MV-4-11 (cell line): ENCODE data around the gene DPP6.
"Not testable (repeated sequence)": the region's sequence is repeated elsewhere in the genome, so short reads cannot be mapped to it uniquely, and the experiment has no call there.

Experiments used
- DNase-seq: peaks from one replicate; lab custom pipeline; 2025; lab: John Stamatoyannopoulos, UW

DPP6 gene

DNA sequence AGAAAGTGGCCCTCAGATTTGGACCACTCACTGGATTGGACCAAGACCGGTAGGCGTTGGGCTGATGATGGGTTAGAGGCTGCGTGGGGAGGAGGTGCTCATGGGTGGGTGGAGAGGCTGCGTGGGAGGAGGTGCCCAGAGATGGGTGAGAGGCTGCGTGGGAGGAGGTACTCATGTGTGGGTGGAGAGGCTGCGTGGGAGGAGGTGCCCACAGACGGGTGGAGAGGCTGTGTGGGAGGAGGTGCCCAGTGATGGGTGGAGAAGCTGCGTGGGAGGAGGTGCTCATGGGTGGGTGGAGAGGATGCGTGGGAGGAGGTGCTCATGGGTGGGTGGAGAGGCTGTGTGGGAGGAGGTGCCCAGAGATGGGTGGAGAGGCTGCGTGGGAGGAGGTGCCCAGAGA lies 604.4 kb downstream of the DPP6 start:
- DNase-seq, result no peak

DNA sequence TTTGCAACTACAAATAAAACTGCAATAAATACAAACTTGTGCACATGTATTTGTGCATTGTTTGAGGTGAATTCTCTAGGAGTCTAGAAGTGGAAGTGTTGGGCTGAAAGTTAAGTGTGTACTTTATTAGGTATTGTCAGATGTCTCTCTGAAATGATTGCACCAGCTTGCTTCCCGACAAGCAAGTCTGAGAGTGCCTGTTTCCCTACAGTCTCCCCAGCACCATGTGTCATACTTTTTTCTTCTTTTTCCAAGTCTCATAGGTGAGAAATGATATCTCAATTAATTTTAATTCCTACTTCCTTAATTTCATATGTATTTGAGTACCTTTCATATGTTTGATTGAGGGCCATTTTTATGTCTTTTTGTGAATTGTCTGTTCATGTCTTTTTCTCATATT lies 614.6 kb downstream of the DPP6 start:
- DNase-seq, result no peak

DNA sequence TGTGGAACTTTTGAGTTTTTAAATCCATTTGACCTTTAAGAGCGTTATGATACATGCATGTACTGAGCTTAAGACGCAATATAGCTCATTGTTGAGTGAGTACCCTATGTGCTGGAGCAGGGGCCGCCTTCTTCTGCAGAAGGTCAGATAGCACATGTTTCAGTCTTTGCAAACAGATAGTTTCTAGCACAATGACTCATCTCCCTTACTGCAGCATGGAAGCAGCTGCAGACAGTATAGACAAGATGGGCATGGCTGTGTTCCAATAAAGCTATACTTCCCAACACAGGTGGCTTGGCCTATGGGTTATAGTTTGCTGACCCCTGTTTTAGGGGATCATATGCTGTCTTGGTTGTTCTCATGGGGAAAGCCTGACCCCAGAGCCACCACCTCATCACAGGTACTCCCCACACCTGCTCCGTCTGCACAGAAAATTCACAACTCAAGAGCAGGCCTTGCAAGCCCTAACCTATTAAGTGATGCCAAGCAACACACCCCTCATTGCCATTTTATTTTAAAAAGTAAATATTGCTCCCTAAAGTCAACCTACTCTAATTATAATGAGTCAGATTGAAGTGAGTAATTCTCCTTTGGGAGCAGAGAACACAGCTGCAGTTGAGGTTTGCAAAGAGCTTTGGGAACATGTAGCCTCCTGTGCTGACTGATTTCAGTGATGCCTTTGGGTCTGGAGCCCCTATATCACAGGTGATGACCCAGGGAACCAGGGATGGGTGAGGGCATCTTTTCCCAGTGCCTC lies 620.6 kb downstream of the DPP6 start:
- DNase-seq, result no peak

DNA sequence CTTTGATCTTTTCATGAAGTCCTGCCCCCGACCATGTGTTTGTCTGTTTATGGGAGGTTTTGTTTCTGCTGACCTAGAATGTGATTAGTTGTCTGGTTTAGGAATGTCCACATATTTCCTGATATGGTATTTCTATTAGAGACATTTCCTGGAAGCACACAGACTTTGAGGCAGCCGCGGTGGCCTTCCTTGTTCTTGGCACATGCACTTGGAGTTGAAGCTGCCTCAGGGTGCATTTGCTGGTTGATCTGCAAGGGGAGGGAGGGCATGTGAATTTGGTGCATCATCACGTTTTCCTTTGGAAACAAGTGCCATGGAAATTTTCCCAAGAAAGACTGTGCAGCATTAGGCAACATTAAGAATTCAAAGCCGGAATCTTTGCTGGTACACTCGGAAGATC lies 622.0 kb downstream of the DPP6 start:
- DNase-seq, result no peak

DNA sequence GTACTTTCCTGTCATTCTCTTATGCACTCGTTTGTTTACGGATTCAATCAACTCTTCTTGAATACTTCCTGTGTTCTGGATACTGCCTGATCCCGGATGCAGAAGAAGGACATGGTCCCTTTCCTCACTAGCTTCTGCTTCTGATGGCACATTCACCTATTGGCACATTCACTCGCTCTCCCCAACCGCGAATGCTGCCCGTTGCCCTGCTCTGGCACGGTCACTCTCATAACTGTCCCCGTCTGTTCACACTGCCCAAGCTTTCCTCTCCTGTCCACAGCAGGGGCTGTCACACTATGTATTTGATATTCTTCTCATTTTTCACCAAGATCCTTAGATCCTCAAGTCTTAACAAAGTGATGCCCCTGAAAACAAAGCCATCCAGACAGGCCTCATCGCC lies 623.4 kb downstream of the DPP6 start:
- no peak for DNase-seq

DNA sequence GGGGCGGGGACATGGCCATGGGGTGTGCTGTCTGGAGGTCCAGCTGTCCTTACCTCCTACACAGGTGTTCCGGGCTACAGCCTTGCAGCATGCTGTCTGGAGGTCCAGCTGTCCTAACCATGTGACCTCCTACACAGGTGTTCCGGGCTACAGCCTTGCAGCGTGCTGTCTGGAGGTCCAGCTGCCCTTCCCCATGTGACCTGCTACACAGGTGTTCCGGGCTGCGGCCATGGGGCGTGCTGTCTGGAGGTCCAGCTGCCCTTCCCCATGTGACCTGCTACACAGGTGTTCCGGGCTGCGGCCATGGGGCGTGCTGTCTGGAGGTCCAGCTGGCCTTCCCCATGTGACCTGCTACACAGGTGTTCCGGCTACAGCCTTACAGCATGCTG lies 623.8 kb downstream of the DPP6 start:
- not testable (repeated sequence) for DNase-seq

DNA sequence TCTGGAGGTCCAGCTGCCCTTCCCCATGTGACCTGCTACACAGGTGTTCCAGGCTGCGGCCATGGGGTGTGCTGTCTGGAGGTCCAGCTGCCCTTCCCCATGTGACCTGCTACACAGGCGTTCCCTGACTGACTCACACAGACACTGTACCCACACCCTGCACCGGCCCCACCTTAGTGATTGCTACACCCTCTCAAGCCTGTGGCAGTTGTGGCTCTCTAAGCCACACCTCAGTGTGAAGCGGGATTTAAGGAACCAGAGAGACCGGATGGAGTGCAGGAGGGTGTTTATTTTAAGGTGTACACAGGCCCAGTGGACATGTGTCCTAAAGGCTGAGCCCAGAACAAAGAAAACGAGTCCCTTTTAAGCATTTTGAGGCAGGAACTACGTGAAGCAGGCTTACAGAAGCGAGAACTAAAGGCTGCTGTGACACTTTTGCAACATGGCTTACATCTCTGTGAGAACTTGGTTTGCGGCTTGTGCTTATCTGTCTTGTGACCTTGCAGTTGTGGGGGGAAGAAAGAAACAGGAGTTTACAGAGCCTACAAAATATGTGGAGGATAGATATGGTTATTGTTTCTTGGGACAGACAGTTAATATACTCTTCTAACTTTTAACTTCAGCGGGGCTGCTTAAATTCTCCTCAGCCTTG lies 624.4 kb downstream of the DPP6 start:
- DNase-seq, result no peak

DNA sequence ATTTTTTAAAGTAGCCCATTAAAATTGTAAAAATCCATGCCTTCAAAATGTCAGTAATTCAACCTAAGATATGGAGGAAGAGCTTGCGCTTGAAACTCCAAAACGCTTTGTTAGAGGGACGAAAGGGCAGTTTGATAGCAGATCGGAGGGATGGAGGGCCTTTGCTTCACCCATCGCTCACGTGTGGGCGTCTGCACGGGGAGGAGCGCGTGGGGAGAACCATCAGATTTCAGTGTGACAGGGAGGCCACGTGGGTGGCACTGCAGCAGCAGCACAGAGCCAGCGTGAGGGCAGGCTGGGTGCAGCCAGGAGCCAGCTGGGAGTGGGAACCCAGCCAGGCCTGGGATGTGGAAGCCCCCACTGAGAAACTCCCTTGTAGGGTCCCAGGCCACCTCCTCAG lies 625.3 kb downstream of the DPP6 start:
- DNase-seq, result no peak

DNA sequence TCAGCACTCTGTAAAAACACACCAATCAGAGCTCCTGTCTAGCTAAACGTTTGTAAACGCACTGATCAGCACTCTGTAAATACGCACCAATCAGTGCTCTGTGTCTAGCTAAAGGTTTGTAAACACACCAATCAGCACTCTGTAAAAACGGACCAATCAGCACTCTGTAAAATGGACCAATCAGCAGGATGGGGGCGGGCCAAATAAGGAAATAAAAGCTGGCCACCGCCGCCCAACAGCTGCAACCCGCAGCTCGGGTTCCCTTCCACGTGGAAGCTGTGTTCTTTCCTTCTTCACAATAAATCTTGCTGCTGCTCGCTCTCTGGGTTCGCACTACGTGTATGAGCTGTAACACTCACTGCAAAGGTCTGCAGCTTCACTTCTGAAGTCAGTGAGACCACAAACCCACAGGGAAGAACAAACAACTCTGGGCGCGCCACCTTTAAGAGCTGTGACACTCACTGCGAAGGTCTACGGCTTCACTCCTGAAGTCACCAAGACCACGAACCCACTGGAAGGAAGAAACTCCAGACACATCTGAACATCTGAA lies 625.9 kb downstream of the DPP6 start:
- not testable (repeated sequence) for DNase-seq

DNA sequence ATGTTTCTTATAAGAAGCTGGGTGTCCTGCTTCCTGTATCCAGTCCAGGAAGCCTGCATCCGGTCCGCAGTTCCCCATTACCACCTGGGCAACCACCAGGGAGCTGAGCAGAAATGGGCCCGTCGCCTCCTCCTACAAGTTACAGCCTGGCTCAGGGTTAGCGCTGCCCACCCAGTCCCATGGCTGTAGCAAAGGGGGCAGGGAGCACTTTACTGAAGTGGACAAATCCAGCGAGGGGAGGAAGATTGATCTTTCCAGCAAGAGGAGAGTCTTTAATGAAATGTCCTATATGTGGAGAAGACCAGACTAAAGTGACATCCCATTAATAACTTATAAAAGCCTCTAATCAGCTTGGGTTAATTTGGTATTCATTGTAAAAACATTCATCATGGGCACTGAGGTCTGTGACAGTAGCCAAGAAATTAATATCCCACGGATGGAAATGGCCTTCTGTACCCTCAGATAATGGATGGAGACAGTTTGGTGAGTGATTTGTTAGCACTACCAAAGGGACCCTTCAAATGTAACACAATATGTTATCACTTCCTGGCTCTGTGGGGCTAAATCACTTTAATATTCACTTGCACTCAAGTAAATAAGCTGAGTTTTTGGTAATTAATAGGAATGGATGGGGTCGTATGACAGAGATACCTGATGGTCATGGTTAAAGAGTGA lies 627.3 kb downstream of the DPP6 start:
- no peak for DNase-seq

DNA sequence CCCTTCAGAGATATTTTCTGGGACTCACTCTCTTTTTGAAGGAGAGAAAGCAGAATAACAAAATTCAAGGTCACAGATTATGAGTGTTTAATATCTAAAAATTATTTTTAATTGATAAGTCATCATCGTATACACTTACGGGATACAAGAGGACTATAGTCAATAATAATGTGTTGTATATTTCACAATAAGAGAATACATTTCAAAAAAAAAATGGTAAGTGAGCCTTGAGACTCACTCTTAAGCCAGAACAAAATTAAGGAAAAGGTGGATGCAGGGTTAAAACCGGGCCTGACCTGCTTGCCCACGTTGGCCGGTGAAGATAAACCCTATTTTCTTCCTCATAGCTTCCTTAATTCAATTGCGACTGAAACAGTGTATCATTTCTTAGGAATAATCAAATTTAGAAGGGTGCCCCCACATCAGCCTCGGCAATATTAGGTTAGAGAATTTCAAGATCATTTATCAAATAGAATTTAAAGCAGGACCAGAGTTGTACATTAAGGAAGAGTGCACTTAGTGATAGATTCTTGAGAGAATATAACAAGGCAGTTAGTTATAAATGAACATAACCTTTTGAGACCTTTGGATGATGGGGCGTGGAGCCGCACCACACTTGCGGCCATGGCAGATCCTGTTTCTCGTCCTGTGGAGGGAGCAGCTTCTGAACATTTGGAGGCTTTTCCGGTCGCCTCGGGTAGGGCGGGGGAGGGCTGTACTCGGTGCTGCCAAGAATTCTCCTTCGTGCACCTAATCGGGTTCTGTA lies 628.9 kb downstream of the DPP6 start:
- no peak for DNase-seq

DNA sequence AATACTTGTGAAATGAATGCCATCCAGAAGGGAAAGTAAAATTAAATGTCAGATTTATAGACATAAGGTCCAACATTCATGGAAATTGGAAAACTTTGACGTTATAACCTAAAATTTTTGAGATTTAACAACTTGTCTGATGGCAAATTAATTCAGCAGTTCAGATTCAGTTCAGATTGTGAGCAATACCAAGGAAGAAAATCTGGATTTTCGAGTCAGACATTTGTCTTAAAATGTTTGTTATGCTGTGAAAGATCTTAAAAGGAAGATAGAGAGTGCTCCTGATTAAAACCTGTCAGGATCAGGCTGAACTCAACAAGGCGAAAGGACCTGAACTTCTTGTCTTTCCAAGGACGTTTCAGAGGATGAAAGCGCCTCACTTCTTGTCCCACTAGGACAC lies 629.8 kb downstream of the DPP6 start:
- no peak for DNase-seq

DNA sequence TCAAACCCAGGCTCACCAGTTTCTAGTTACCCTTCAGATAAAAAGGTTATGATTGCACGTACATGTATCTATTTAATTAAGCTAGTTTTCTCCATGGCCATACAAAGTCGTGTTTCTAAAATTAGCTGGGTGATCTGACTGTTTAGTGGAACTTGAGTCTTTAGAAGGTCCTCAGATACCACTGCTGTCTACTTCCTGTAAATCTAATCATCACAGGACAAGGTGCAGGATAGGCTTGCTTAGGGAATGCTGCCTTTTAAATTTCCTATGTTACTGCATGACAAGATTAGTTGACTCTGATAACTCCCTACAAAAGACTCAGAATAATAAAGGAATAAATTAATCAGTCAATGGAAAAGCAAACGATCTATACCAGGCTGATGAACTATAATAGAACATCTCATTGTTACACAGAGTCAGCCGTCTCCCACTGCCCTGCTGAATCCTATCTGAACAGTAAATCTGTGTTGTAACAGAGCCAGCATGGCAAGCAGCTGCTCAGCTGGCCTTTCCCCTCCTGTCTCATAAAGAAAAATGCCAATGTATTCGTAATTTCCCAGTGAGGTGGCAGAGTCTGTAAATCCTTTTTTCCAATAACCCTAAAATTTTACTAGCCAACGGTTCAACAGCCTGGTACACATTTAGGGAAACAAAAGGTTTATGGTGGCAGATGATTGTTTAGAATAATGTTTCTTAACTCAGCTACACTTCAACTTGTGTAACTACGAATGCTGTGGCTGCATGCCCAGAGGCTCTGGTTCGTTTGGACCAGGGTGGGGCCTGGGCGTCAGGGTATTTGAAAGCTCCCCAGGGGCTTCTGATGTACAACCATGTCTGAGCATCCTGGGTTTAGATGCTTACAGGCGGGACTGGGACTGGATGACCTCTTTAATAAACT lies 632.7 kb downstream of the DPP6 start:
- DNase-seq, result no peak

DNA sequence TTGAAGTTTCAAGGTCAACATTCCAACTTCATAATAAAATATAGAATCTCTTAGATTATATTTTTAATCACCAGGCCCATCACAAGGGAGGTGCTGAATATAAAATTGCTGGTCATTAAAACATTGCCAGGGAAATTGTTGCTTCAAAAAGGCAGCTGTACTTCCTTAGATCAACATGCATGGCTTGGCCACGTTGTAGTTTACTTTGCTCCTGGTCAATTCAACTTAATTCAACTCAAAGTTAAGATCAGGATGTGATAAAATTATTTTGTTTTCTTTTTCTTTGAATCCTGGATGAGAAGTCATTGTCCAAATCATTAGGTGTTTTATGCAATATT lies 633.3 kb downstream of the DPP6 start:
- DNase-seq, result no peak

DNA sequence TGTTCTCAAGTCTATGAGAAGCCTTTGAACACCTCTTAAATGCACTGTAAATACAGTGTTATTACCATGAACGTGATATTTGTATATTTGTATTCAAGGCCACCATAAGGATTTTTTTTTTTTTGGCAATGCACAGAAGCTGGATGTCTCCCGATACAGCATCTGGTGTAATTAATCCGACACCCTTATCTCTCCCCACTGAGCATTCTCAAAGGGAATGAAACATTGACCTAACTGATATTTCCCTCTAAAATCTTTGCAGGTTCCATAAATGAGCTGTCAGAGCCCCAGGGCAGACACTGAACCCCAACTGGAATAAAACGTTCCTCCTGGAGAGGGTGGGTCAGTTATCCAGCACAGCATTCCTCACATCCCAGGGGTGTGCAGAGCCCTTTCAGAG lies 634.1 kb downstream of the DPP6 start:
- no peak for DNase-seq

DNA sequence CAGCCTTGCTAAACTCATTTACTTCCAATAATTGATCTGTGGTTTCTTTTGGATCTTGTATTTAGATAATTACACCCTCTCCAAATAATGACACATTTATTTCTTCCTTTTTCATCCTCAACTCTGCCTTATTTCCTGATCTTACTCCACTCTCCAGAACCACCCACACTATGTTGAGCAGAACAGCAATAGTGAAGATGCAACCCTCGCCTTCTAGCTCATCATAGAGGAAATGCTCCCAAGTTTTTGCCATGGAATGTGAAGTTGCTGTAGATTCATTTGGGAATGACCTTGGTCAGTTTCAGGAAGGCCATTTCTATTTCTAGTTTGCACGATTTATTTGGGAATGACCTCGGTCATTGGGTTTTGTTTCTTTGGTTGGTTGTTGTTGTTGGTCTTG lies 636.8 kb downstream of the DPP6 start:
- no peak for DNase-seq

DNA sequence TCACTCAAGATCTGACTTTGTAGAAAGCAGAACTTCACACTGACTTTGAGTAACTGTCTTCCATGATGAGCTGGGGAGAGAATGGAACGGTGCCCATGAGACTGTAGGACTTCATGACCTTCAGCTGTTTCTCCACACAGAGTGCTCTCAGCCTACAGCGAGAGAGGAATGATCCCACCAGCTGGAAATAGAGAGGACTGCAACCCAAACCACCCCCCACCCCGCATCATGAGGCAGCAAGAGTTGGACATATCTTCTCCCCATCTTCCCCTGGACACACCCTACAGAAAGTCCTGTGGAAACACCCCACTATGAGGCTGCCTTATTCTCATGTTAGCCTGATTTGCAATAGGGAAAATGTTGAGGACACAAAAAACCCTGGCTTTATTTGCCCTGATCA lies 638.2 kb downstream of the DPP6 start:
- DNase-seq, result no peak

DNA sequence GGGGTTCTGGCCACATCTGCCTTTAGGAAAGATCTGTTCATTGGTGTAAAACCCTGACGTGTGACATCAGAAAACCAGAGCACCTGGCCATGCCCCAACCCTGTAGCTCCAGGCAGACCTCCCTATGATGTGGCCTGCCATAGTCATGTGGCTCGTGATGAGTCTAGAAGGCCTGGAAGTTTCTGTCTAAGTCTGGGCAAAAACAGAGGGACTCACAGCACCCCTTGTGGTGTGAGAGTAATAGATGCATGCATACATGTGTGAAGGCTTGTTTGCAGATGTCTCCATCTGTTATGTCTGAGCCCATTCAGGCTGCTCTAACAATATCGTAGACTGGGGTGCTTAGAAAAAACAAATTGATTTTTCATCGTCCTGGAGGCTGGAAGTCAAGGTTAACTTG lies 641.5 kb downstream of the DPP6 start:
- no peak for DNase-seq

DNA sequence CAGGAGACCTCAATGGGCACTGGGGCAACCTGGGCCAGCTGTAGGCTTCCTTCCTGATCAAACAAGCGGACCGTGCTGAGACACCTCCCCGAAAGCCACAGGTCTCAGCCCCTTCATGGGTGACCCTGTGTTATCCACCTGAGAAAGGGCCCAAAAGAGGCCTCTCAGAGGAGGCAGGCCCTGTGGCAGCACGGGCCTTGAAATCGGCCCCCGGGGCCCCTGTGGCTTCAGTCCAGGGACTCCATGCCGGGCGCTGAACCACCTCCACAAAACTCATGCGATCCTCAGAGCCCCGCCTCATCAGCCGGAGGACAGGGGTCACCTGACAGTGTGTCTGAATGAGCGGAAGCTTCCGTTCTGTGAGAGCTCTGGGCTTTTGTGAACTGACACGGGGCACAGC lies 643.6 kb downstream of the DPP6 start:
- no peak for DNase-seq

DNA sequence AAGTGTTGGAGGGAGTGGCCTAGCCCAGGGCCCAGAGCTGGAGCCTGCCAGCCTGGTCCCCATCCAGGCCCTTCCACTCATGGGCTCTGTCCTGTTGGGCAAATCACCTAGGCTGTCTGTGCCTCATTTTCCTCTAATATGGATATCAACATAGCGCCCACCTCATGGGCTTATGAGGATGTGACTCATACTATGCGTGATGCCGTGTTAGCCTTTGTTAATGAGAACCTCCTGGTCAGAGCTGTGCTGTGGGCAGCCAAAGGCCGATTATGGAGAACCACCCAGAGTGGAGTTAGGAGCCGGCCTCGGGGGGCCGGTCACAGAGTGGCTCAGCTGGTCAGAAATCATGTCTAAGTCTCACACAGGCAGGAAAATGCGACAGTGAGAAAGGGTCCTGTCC lies 644.4 kb downstream of the DPP6 start:
- DNase-seq, result no peak

DNA sequence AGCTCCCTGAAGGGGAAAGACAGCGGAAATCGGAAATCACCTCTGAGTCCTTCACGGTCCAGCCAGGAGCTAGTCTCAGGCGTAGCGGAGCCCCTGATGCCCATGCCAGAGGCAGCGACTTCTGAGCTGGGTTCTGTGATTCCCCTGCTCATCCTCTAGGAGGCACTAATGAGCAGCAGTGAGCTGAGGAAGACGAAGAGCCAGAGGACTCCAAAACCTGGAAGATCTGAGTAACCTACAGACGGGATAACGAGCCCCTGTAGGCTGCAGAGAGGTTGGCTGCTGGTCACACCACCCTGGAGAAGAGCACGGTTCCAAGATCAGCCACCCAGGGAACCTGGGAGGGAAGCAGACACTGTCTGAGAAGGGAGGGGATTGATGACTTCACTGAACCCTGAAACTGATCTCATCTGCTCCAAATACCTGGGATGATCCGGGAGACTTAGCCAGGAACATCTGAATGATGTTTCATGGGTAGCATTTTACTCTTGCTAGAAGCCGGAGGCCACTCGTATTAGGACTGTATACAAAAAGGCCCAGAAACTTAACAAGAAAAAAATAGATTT lies 646.6 kb downstream of the DPP6 start:
- DNase-seq, result no peak
